Measurements from ENCODE around the gene WDR6. TPM values are rescaled to one million over a fixed set of nuclear protein-coding genes. Genes with fewer than 3 reads are reported as not detected.

WDR6 gene
- total and polyA plus RNA-seq, 9 of the 15 experiments (the other 6 are each of a cell fraction or from before 2014, with no cell fraction given): 8.9 to 90.6 (median 44.7) TPM

GRCh38 chr3:49018707-49019006 lies 11.5 kb downstream of the WDR6 start:
- ChIA-PET POLR2A (interaction anchor here (2.5 to 8.4 kb wide), 3 partner anchors 10 to 75 kb away, joined by 15 to 104 read pairs (median 31); partner anchors contain the start of genes IMPDH2, QRICH1 and WDR6), CTCF (ENCODE audit: low intra/inter-chr PET ratio) (no interaction called here)
- Histone ChIP-seq H2AFZ (ENCODE audit: low read depth, low read length) (peak overlapping the region; percentile 63), H3K9me3 (replicated peaks; ENCODE audit: control insufficient read depth, insufficient read depth, low read depth, low read length) (no peaks in the 10 kb centered on the region), H3K4me3 (peak overlapping the region; percentile 74), H3K9ac (ENCODE audit: insufficient read depth in 1 of 2, low read depth in 2 of 2, low read length in 2 of 2) (peak overlapping the region; percentile 50 to 91), H4K20me1 (replicated peaks; ENCODE audit: control insufficient read depth, insufficient read depth, low read length) (peaks cover 18% of the 10 kb centered on the region; the same call in 1 of the 2 replicates), H3K27me3 (ENCODE audit: control insufficient read depth in 2 of 2, insufficient read depth in 2 of 2, low read length in 2 of 2) (no peaks in the 10 kb centered on the region), H3K36me3 (ENCODE audit: control insufficient read depth, insufficient read depth, low read length) (peaks cover 42% of the 10 kb centered on the region; the same call in 2 of the 3 replicates), H3K4me2 (ENCODE audit: insufficient read depth, low read length) (peak overlapping the region; percentile 92), H3K9me1 (ENCODE audit: control insufficient read depth, insufficient read depth, low read length) (peaks cover 3% of the 10 kb centered on the region), H3K27ac (ENCODE audit: extremely low read depth, low read depth, low read length) (peak overlapping the region; percentile 99), H3K4me1 (replicated peaks in 1 of 2; ENCODE audit: control insufficient read depth in 2 of 2, insufficient read depth in 2 of 2, low read length in 2 of 2) (peaks cover 8 to 50% of the 10 kb centered on the region in 2 experiments; a peak in 4 of 5 replicates), H3K79me2 (ENCODE audit: control insufficient read depth, insufficient read depth, low read length) (peaks cover 57% of the 10 kb centered on the region)
- TF ChIP-seq SUPT5H (IDR thresholded peaks at IDR 0.05): peak; percentile 3; the same call in 1 of the 2 replicates
- no peak for TF ChIP-seq ZNF785 (CRISPR knock-in tag; IDR thresholded peaks at IDR 0.05)
- no peak for TF ChIP-seq ZNF134 (CRISPR knock-in tag; conservative IDR thresholded peaks at IDR 0.05)
- peak; percentile 13; the same call in 1 of the 2 replicates for TF ChIP-seq POLR2A (conservative IDR thresholded peaks at IDR 0.05)
- peak; percentile 76 for TF ChIP-seq GABPA (tag; conservative IDR thresholded peaks at IDR 0.05; ENCODE audit: low read depth)
- TF ChIP-seq ZNF277 (CRISPR knock-in tag; IDR thresholded peaks at IDR 0.05; ENCODE audit: borderline replicate concordance): no peak
- peak; percentile 26; the same call in 1 of the 2 replicates for TF ChIP-seq PHF8 (IDR thresholded peaks at IDR 0.05; ENCODE audit: borderline replicate concordance, low read length)
- ATAC-seq (no peak), DNase-seq (ENCODE audit: extremely low read depth in 1 of 4, low spot score in 3 of 4) (no peak), FAIRE-seq (no peak)
- no TSS peak for BruUV-seq (replicated peaks)
- intact Hi-C loops (cut with micrococcal nuclease) (no loop called here), in situ Hi-C loops (cut with MboI) (no loop called here)
- WGBS (ENCODE audit: insufficient coverage, low coverage, missing lambda C conversion rate): under 1% methylated on average over 17 of the region's 18 CpGs
